ENCODE results near the gene FAM169A. TPM values are rescaled to one million over a fixed set of nuclear protein-coding genes. Genes with fewer than 3 reads are reported as not detected.
"Not testable (repeated sequence)": the region's sequence is repeated elsewhere in the genome, so short reads cannot be mapped to it uniquely, and the experiment has no call there.

FAM169A gene
- total RNA-seq, 1 experiment from 2014 or later, result 23.2 TPM

DNA sequence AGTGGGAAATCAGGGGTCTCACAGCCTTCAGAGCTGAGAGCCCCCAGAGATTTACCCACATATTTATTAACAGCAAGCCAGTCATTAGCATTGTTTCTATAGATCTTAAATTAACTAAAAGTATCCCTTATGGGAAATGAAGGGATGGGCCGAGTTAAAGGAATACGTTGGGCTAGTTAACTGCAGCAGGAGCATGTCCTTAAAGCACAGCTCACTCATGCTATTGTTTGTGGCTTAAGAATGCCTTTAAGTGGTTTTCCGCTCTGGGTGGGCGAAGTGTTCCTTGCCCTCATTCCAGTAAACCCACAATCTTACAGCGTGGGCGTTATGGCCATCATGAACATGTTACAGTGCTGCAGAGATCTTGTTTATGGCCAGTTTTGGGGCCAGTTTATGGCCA, 42.0 kb upstream of the FAM169A start:
- DNase-seq (ENCODE audit: low read depth, low spot score); H3K9ac ChIP-seq (ENCODE audit: low read length); H4K20me1 ChIP-seq (ENCODE audit: insufficient read depth); RAD21 ChIA-PET (ENCODE audit: low non-redundant PET in 1 of 2, low total read pairs in 2 of 2, uncharacterized antibody in 2 of 2, unreplicated experiment in 2 of 2); H3K4me2 ChIP-seq (ENCODE audit: low read length); H3K4me1 ChIP-seq (ENCODE audit: control insufficient read depth in 1 of 2, insufficient read depth in 2 of 2, low read length in 2 of 2); H3K36me3 ChIP-seq (ENCODE audit: control insufficient read depth in 1 of 2, insufficient read depth in 2 of 2, low read length in 2 of 2); H3K27ac ChIP-seq (ENCODE audit: low read depth, low read length); H2AFZ ChIP-seq (ENCODE audit: low read depth, low read length, poor library complexity, severe bottlenecking); H3K27me3 ChIP-seq (ENCODE audit: insufficient read depth, low read length); H3K4me3 ChIP-seq (replicated peaks in 1 of 2; ENCODE audit: low read depth in 1 of 2, low read length in 2 of 2); H3K79me2 ChIP-seq (ENCODE audit: insufficient read depth, low read length); POLR2A ChIA-PET; ATAC-seq; CTCF ChIA-PET; H3K9me3 ChIP-seq (ENCODE audit: control insufficient read depth in 1 of 2, insufficient read depth in 1 of 2, low read depth in 1 of 2, low read length in 2 of 2); H3K9me2 ChIP-seq (ENCODE audit: insufficient read depth); BruUV-seq (replicated peaks); intact Hi-C loops (cut with micrococcal nuclease): not testable (repeated sequence)

DNA sequence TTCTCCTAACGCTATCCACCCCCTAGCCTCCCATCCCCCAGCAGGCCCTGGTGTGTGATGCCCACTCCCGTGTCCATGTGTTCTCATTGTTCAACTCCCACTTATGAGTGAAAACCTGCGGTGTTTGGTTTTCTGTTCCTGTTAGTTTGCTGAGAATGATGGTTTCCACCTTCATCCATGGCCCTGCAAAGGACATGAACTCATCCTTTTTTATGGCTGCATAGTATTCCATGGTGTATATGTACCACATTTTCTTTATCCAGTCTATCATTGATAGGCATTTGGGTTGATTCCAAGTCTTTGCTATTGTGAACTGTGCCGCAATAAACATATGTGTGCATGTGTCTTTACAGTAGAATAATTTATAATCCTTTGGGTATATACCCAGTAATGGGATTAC, 38.5 kb upstream of the FAM169A start:
- H3K9me3 ChIP-seq (ENCODE audit: control insufficient read depth in 1 of 2, insufficient read depth in 1 of 2, low read depth in 1 of 2, low read length in 2 of 2); H3K9me2 ChIP-seq (ENCODE audit: insufficient read depth); H2AFZ ChIP-seq (ENCODE audit: low read depth, low read length, poor library complexity, severe bottlenecking); H3K4me3 ChIP-seq (replicated peaks in 1 of 2; ENCODE audit: low read depth in 1 of 2, low read length in 2 of 2); H3K4me1 ChIP-seq (ENCODE audit: control insufficient read depth in 1 of 2, insufficient read depth in 2 of 2, low read length in 2 of 2); ATAC-seq; H3K9ac ChIP-seq (ENCODE audit: low read length); H3K27me3 ChIP-seq (ENCODE audit: insufficient read depth, low read length); H3K27ac ChIP-seq (ENCODE audit: low read depth, low read length); CTCF ChIA-PET; DNase-seq (ENCODE audit: low read depth, low spot score); POLR2A ChIA-PET; H3K79me2 ChIP-seq (ENCODE audit: insufficient read depth, low read length); RAD21 ChIA-PET (ENCODE audit: low non-redundant PET in 1 of 2, low total read pairs in 2 of 2, uncharacterized antibody in 2 of 2, unreplicated experiment in 2 of 2); H4K20me1 ChIP-seq (ENCODE audit: insufficient read depth); H3K4me2 ChIP-seq (ENCODE audit: low read length); H3K36me3 ChIP-seq (ENCODE audit: control insufficient read depth in 1 of 2, insufficient read depth in 2 of 2, low read length in 2 of 2); BruUV-seq (replicated peaks): not testable (repeated sequence)
- intact Hi-C loops (cut with micrococcal nuclease), result loop anchor here (5.0 kb wide), 1 partner anchor 1002 kb away; no protein-coding TSS in a partner anchor

DNA sequence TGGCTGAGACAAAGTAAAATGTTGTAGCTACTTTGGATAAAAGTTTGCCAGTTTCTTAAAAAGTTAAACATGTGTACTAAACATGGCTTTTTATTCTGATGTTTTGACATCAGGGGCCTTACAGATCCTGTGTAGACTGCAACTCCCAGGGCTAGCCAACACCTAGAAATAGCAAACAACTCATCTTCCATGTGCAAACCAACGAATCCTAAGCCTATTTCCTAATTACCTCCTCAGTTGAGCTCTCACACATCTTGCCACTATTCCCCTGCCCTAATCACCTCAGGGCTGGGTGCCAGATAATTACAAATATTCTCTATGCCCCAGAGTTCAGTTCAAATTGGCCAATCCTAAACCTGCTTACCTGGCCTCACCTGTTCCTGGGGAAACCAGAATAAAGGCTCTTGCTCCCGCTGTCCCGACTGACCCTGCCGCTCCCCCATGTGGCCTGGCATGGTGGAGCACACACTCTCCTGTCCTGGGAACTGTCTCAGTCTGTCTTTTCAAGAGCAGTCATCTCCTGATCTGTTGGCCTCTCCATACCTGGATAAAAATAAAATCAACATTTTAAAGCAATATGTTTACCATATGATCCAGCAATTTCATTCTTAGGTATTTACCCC, 37.1 kb upstream of the FAM169A start:
- H3K4me3 ChIP-seq (replicated peaks in 1 of 2; ENCODE audit: low read depth in 1 of 2, low read length in 2 of 2), result no peak overlapping the region
- H2AFZ ChIP-seq (ENCODE audit: low read depth, low read length, poor library complexity, severe bottlenecking), result peak overlapping the region; percentile 97
- H3K4me1 ChIP-seq (ENCODE audit: control insufficient read depth in 1 of 2, insufficient read depth in 2 of 2, low read length in 2 of 2), result peaks cover 0 to 5% of the 10 kb centered on the region in 2 experiments; a peak in 1 of 4 replicates
- ChIA-PET POLR2A (no interaction called here), RAD21 (ENCODE audit: low non-redundant PET in 1 of 2, low total read pairs in 2 of 2, uncharacterized antibody in 2 of 2, unreplicated experiment in 2 of 2) (no interaction called here), CTCF (interaction anchor here (1.1 to 2.2 kb wide), 2 partner anchors 229 to 1001 kb away, joined by 3 to 9 read pairs; no protein-coding TSS in a partner anchor)
- no peak overlapping the region for H3K9ac ChIP-seq (ENCODE audit: low read length)
- TF ChIP-seq, protein P1, sequence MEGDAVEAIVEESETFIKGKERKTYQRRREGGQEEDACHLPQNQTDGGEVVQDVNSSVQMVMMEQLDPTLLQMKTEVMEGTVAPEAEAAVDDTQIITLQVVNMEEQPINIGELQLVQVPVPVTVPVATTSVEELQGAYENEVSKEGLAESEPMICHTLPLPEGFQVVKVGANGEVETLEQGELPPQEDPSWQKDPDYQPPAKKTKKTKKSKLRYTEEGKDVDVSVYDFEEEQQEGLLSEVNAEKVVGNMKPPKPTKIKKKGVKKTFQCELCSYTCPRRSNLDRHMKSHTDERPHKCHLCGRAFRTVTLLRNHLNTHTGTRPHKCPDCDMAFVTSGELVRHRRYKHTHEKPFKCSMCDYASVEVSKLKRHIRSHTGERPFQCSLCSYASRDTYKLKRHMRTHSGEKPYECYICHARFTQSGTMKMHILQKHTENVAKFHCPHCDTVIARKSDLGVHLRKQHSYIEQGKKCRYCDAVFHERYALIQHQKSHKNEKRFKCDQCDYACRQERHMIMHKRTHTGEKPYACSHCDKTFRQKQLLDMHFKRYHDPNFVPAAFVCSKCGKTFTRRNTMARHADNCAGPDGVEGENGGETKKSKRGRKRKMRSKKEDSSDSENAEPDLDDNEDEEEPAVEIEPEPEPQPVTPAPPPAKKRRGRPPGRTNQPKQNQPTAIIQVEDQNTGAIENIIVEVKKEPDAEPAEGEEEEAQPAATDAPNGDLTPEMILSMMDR (IDR thresholded peaks at IDR 0.05 in 2 of 3, conservative IDR thresholded peaks at IDR 0.05 in 1 of 3; ENCODE audit: borderline replicate concordance in 1 of 3, insufficient read depth in 1 of 3, low read depth in 2 of 3, low read length in 2 of 3), result peak; percentile 79 to 87 (median 83)
- TF ChIP-seq RAD21 (IDR thresholded peaks at IDR 0.05; ENCODE audit: low read depth) (peak; percentile 86), JUND (IDR thresholded peaks at IDR 0.05) (no peak)
- H3K9me2 ChIP-seq (ENCODE audit: insufficient read depth), result no peaks in the 10 kb centered on the region
- no TSS peak for BruUV-seq (replicated peaks)
- no peak overlapping the region for H3K4me2 ChIP-seq (ENCODE audit: low read length)
- no peaks in the 10 kb centered on the region for H4K20me1 ChIP-seq (ENCODE audit: insufficient read depth)
- no peak overlapping the region for H3K27ac ChIP-seq (ENCODE audit: low read depth, low read length)
- no peaks in the 10 kb centered on the region for H3K27me3 ChIP-seq (ENCODE audit: insufficient read depth, low read length)
- peak; percentile 72 for DNase-seq (ENCODE audit: low read depth, low spot score)
- H3K36me3 ChIP-seq (ENCODE audit: control insufficient read depth in 1 of 2, insufficient read depth in 2 of 2, low read length in 2 of 2), result no peaks in the 10 kb centered on the region
- ATAC-seq, result peak; percentile 100
- H3K9me3 ChIP-seq (ENCODE audit: control insufficient read depth in 1 of 2, insufficient read depth in 1 of 2, low read depth in 1 of 2, low read length in 2 of 2), result no peaks in the 10 kb centered on the region
- no peaks in the 10 kb centered on the region for H3K79me2 ChIP-seq (ENCODE audit: insufficient read depth, low read length)
- intact Hi-C loops (cut with micrococcal nuclease), result loop anchor here (1.0 to 5.0 kb wide), 4 partner anchors 137 to 1001 kb away; no protein-coding TSS in a partner anchor
